Aorta (tissue), 5 donors: ENCODE measurements around the gene ABAT. TPM values are rescaled to one million over a fixed set of nuclear protein-coding genes. Genes with fewer than 3 reads are reported as not detected.

Experiments
- ATAC-seq: fragments of 200-7000 bp; cut with Tn5 transposase; one replicate; pipeline ENCODE4 v1.9.1; 2022; ENCODE audit warnings: moderate library complexity; ENCODE audit not compliant: low FRiP score
- DNase-seq, 2 donors: peaks; one replicate each; pipeline ENCODE4 v3.0.0-alpha.2; 2020
- H3K27ac ChIP-seq, 2 donors: one replicate each; pipeline ENCODE4 v1.5.1; 2013; ENCODE audit warnings: low read length in 2 of 2, mild to moderate bottlenecking in 2 of 2, moderate library complexity in 2 of 2, control low read depth in 1 of 2, inconsistent platforms in 1 of 2, low read depth in 1 of 2
- H3K27me3 ChIP-seq, 2 donors: one replicate each; pipeline ENCODE4 v1.6.1; 2013; ENCODE audit warnings: control low read depth in 1 of 2, low read length in 1 of 2, mild to moderate bottlenecking in 1 of 2, moderate library complexity in 1 of 2; ENCODE audit not compliant: insufficient read depth in 2 of 2, control insufficient read depth in 1 of 2
- H3K36me3 ChIP-seq, 2 donors: one replicate each; pipeline ENCODE4 v1.6.1; 2013; ENCODE audit warnings: control low read depth in 1 of 2, low read length in 1 of 2, mild to moderate bottlenecking in 1 of 2; ENCODE audit not compliant: insufficient read depth in 2 of 2, control insufficient read depth in 1 of 2
- H3K4me1 ChIP-seq, 2 donors: one replicate each; pipeline ENCODE4 v1.6.1; 2013; ENCODE audit warnings: low read length in 2 of 2, control low read depth in 1 of 2, mild to moderate bottlenecking in 1 of 2, moderate library complexity in 1 of 2; ENCODE audit not compliant: insufficient read depth in 2 of 2, control insufficient read depth in 1 of 2
- H3K4me3 ChIP-seq, 2 donors: one replicate each; pipeline ENCODE4 v1.5.1; 2013; ENCODE audit warnings: low read length in 2 of 2, control low read depth in 1 of 2, mild to moderate bottlenecking in 1 of 2
- H3K9me3 ChIP-seq: one replicate; pipeline ENCODE4 v1.6.1; 2013; ENCODE audit warnings: mild to moderate bottlenecking, low read length; ENCODE audit not compliant: control insufficient read depth
- WGBS, 2 donors: extraction: QIAGEN DNeasy Blood & Tissue Kit; methylation state at CpG; one replicate each; pipeline ENCODE4 v1.1.7; 2013; 5-methylcytosine and 5-hydroxymethylcytosine counted together
- intact Hi-C, 2 donors: fragments of 100-400 bp; cut with DNase I; formaldehyde crosslinking; loops; one replicate each; pipeline versions ENCODE4 v1.14.2 to v1.15.0; 2022
- polyA plus RNA-seq, 2 donors: library from polyadenylated mRNA; stranded (reverse); fragments of 200-250 nt; gene quantifications; one replicate each; pipeline ENCODE4 v1.2.3, GENCODE V29; 2013
- total RNA-seq, 2 donors: library from RNA; stranded (reverse); fragmentation: NEBNext Ultra II Directional; extraction: Animal tissue kit (Norgen Biotek cat#: 25700); gene quantifications; one replicate each; pipeline ENCODE4 v1.2.1, GENCODE V29; 2021
- donor health status: healthy with polysubstance abuse.
- donor health status: Bipolar disorder and iron deficiency.
- donor health status: DM: no; HTN: no; CAD: no.
- donor health status: DM: no; HTN: no; CAD: no.
- donor health status: DM: yes; HTN: yes; CAD: no.

Gene ABAT
- total and polyA plus RNA-seq, 4 donors, result 6.6 to 11.5 (median 9.6) TPM

GRCh38 chr16:8808009-8808408 lies 133.6 kb downstream of the ABAT start:
- DNase-seq, result no peak
- Histone ChIP-seq H3K9me3 (no peaks in the 10 kb centered on the region), H3K4me1 (no peaks in the 10 kb centered on the region), H3K36me3 (peaks cover 12 to 21% of the 10 kb centered on the region in 2 donors), H3K27me3 (no peaks in the 10 kb centered on the region), H3K27ac (no peak overlapping the region), H3K4me3 (no peak overlapping the region)
- ATAC-seq, result no peak
- WGBS, 2 donors, result 89 to 92% methylated on average over 3 of the region's 3 CpGs
- intact Hi-C loops, result no loop called here

- 72 to 74% methylated on average over 11 of the region's 11 CpGs for WGBS, 2 donors
- H3K4me3 ChIP-seq, result no peak overlapping the region
- H3K9me3 ChIP-seq, result no peaks in the 10 kb centered on the region
- no peak overlapping the region for H3K27ac ChIP-seq
- DNase-seq (no peak), ATAC-seq (no peak)
- no peaks in the 10 kb centered on the region for H3K4me1 ChIP-seq
- H3K27me3 ChIP-seq, result no peaks in the 10 kb centered on the region
- H3K36me3 ChIP-seq, result peaks cover 12 to 21% of the 10 kb centered on the region in 2 donors
- intact Hi-C loops, result no loop called here
Measured at GRCh38 chr16:8808613-8809353, 134.4 kb downstream of the ABAT start.

GRCh38 chr16:8812162-8812843 lies 137.9 kb downstream of the ABAT start:
- Histone ChIP-seq H3K4me3 (no peak overlapping the region), H3K9me3 (no peaks in the 10 kb centered on the region), H3K4me1 (no peaks in the 10 kb centered on the region), H3K36me3 (peaks cover 11 to 14% of the 10 kb centered on the region in 2 donors), H3K27me3 (no peaks in the 10 kb centered on the region), H3K27ac (no peak overlapping the region)
- ATAC-seq (no peak), DNase-seq (no peak)
- intact Hi-C loops, result no loop called here
- WGBS, 2 donors, result 81 to 85% methylated on average over 12 of the region's 12 CpGs

GRCh38 chr16:8814095-8814806 lies 139.8 kb downstream of the ABAT start:
- Histone ChIP-seq H3K27ac (no peak overlapping the region), H3K9me3 (no peaks in the 10 kb centered on the region), H3K4me3 (no peak overlapping the region), H3K36me3 (peaks cover 9 to 14% of the 10 kb centered on the region in 2 donors), H3K27me3 (no peaks in the 10 kb centered on the region), H3K4me1 (no peaks in the 10 kb centered on the region)
- intact Hi-C loops, result no loop called here
- WGBS, 2 donors, result 91 to 95% methylated on average over 14 of the region's 14 CpGs
- DNase-seq (no peak), ATAC-seq (no peak)

- Histone ChIP-seq H3K4me1 (no peaks in the 10 kb centered on the region), H3K27ac (no peak overlapping the region), H3K9me3 (no peaks in the 10 kb centered on the region), H3K27me3 (no peaks in the 10 kb centered on the region), H3K4me3 (no peak overlapping the region), H3K36me3 (peaks cover under 1 to 12% of the 10 kb centered on the region in 2 donors)
- WGBS, 2 donors, result 70 to 74% methylated on average over 6 of the region's 6 CpGs
- DNase-seq, result no peak
- intact Hi-C loops, result no loop called here
- ATAC-seq, result no peak
Measured at GRCh38 chr16:8816967-8817655, 142.7 kb downstream of the ABAT start.

GRCh38 chr16:8818504-8819270 lies 144.3 kb downstream of the ABAT start:
- 81 to 87% methylated on average over 10 of the region's 10 CpGs for WGBS, 2 donors
- Histone ChIP-seq H3K9me3 (no peaks in the 10 kb centered on the region), H3K4me1 (no peaks in the 10 kb centered on the region), H3K27ac (no peak overlapping the region), H3K36me3 (peaks cover 0 to 11% of the 10 kb centered on the region in 2 donors), H3K27me3 (no peaks in the 10 kb centered on the region), H3K4me3 (no peak overlapping the region)
- ATAC-seq (no peak), DNase-seq (no peak)
- intact Hi-C loops, result no loop called here

GRCh38 chr16:8819411-8820034 lies 145.1 kb downstream of the ABAT start:
- Histone ChIP-seq H3K9me3 (no peaks in the 10 kb centered on the region), H3K27me3 (no peaks in the 10 kb centered on the region), H3K4me1 (no peaks in the 10 kb centered on the region), H3K4me3 (no peak overlapping the region), H3K36me3 (peaks cover 0 to 7% of the 10 kb centered on the region in 2 donors), H3K27ac (no peak overlapping the region)
- ATAC-seq (no peak), DNase-seq (no peak)
- WGBS, 2 donors, result 91 to 95% methylated on average over 6 of the region's 6 CpGs
- intact Hi-C loops, result no loop called here
